Ishikawa (cell line): ENCODE results near the gene ACYP2.

Experiments
- EP300 ChIP-seq: IDR thresholded peaks from 2 replicates; pipeline ENCODE4 v1.6.1; 2012; ENCODE audit warnings: borderline replicate concordance
- MAX ChIP-seq: IDR thresholded peaks from 2 replicates; pipeline ENCODE4 v1.6.1; 2012
- TEAD4 ChIP-seq: IDR thresholded peaks from 2 replicates; pipeline ENCODE4 v1.6.1; 2012

DNA sequence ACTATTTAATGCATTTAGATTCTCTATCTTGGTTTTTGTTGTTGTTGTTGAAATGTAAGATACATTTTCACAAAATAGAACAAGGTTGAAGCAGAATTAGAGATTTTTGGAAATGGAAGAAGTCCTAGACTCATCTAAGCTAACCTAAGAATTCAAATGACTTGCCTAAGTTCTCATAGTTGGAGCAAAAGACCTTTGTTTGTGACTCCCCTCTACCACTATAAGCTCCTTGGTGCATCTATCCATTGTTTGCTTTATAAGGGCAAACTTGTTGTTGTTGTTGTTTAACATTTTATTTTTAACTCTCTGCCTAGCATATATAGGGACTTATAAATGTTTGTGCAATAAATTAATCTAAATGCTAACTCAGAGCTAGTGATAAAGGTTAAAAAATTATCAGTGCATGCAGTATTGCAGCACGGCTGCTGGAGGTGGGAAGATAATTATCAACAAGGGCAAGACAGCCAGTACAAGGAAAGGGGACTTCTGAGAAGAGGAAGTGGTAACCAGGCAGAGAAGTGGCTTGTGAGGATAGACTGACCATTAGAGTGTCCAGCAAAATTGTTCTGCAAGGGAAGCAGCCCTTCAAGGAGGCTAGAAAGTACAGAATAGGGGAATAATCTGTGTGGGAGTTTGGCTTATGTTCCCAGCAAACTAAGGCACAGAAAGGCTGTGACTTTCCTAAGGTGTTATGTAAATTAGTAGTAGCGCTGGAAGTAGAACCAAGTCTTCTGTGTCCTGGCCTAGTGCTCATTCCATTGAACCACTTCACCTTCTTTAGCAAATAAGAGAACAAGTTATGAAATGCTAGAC, 38.1 kb upstream of the ACYP2 start:
- no peak for TF ChIP-seq MAX
- TF ChIP-seq TEAD4, result no peak
- no peak for TF ChIP-seq EP300
